ENCODE data around the gene GOLGA3. TPM values are rescaled to one million over a fixed set of nuclear protein-coding genes. Genes with fewer than 3 reads are reported as not detected.
A peak's percentile ranks its signal among the peaks of the same experiment; 100 is the strongest.
"Not testable (repeated sequence)": the region's sequence is repeated elsewhere in the genome, so short reads cannot be mapped to it uniquely, and the experiment has no call there.

Gene GOLGA3
- 48.2 TPM for polyA plus RNA-seq (2013, experiment 1 of 2; ENCODE audit: insufficient read length)
- 67.3 TPM for polyA plus RNA-seq (2013, experiment 2 of 2; ENCODE audit: insufficient read length)

GRCh38 chr12:132828706-132829534, at the start of gene GOLGA3:
GOLGA3 (minus strand) TSS chr12:132828869; CDS start chr12:132822128, 6,741 bp downstream.
- peak; percentile 94 for DNase-seq

GRCh38 chr12:132874620-132875019, 46.0 kb upstream of the GOLGA3 start:
- not testable (repeated sequence) for DNase-seq

DNA sequence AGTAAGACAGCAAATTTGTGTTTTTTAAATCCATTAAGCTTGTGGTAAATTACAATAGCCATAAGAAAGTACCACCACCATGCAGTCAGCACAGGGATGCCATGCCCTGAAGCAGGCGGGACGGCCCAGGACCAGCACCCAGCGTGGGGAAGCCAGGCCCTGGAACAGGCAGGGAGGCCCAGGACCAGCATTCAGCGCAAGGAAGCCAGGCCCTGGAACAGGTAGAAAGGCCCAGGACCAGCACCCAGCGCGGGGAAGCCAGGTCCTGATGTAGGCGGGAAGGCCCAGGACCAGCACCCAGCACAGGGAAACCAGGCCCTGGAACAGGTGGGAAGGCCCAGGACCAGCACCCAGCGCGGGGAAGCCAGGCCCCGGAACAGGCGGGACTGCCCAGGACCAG, 45.5 kb upstream of the GOLGA3 start:
- DNase-seq, result no peak

DNA sequence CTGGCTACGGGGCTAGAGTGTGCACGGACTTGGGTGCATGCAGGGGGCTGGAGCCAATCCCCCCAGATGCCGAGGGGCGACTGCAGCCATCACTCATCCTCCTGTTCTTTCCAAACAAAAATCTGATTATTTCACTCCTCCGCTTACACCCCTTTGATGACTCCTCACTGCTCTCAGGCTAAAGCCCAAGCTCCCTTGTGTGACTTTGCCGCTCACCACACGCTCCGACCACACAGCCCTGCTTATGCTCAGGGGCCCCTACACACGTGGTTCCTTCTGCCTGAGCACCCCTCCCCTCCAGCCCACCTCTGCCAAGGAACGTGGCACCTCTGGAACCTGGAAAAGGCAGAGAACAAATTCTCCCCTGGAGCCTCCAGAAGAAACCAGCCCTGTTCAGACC, 45.1 kb upstream of the GOLGA3 start:
- no peak for DNase-seq

- no peak for DNase-seq
These were observed 44.3 kb upstream of the GOLGA3 start for GRCh38 chr12:132872975-132873421.

- no peak for DNase-seq
These were observed 43.6 kb upstream of the GOLGA3 start for GRCh38 chr12:132872073-132872855.

GRCh38 chr12:132869551-132869950, 40.9 kb upstream of the GOLGA3 start:
- no peak for DNase-seq

GRCh38 chr12:132866251-132866828, 37.7 kb upstream of the GOLGA3 start:
- DNase-seq, result peak; percentile 70

- DNase-seq, result no peak
These were observed 32.9 kb upstream of the GOLGA3 start for GRCh38 chr12:132861558-132861957.

DNA sequence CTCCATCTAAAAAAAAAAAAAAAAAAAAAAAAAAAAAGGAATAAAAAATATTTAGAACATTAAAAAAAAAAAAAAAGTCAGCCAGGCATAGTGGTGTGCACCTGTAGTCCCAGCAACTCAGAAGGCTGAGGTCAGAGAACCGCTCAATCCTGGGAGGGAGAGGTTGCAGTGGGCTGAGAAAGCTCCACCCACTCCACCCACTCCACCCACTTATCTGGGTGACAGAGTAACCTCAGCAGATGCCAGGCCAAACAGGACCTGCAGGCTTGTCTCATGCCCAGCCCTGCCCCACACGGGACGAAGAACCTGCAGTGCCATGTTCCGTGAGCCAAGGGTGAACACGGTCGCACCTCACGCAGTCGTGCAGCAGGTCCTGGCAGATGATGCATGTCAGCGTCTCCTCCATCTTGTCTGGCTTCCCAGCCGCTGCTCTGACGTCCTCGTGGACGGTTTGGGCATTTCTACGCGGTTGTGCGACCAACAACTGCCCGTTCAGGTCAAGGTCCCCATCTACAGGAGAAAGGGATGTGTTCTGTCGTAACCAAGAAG, 30.1 kb upstream of the GOLGA3 start:
- no peak for DNase-seq

DNA sequence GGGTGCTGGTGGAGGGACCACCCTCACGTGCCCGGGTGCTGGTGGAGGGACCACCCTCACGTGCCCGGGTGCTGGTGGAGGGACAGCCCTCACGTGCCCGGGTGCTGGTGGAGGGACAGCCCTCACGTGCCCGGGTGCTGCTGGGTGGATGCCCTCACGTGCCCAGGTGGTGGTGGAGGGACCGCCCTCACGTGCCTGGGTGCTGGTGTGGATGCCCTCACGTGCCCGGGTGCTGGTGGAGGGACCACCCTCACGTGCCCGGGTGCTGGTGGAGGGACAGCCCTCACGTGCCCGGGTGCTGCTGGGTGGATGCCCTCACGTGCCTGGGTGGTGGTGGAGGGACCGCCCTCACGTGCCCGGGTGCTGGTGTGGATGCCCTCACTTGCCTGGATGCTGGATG, 28.4 kb upstream of the GOLGA3 start:
- not testable (repeated sequence) for DNase-seq

- no peak for DNase-seq
These were observed 27.9 kb upstream of the GOLGA3 start for GRCh38 chr12:132856581-132856980.

- not testable (repeated sequence) for DNase-seq
These were observed 26.5 kb upstream of the GOLGA3 start for GRCh38 chr12:132855211-132855610.

GRCh38 chr12:132853285-132854092, 24.8 kb upstream of the GOLGA3 start:
- DNase-seq, result no peak

DNA sequence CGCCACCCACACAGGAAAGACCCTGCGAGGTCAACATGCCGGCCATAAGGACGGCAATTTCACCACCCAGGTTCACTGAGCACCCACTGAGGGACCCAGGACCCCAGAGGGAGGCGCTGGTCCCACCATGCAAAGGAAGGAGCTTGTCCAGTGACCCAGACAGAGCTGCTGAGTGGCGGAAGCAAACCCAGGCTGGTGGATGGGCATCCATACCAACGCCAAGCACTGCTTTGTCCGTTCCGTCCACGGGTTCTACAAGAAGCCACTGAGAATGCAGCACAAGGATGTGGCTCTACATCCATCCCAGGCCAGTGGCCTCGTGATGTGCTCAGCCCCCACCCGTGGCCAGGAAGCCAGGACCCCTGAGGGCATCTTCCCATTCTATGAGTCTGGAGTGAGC, 23.8 kb upstream of the GOLGA3 start:
- no peak for DNase-seq

DNA sequence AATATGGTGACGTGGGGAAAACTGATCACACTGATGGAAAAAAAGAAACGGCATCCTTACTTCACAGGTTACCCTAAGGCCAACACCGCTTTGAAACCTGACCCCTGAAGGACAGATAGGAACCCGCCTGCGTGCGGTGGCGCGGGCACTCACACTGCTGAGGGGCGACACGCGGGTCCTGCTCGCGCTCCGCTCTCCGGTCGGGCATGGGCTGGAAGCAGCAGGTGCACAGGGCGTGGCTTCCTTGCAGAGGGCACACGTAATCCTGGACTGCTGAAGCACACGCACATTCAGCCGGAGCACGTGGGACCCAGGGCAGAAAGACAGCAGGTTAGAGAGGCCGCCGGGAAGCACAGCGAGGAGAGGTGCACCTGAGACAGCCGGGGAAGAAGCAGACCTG, 22.8 kb upstream of the GOLGA3 start:
- DNase-seq, result no peak

DNA sequence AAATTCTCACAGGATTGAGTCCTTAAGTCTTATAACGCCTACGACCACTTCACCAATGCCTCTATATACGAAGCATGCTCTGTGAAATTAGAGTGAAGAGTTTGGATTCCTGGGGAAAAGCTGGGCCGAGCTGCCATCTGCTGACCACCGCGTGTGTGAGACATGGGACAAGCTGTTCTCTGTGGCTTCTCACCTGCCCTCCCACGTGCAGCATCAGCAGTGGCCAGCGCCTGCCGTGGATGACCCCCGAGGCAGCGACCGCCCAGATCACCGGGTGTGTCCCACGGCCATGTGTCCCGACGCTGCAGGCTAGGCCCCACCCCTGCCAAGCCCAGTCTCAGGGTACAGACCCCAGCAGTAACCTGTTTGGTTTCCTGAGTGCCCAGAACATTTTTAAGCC, 21.6 kb upstream of the GOLGA3 start:
- DNase-seq, result no peak

- no peak for DNase-seq
These were observed 19.9 kb upstream of the GOLGA3 start for GRCh38 chr12:132848521-132848920.

- DNase-seq, result no peak
These were observed 19.0 kb upstream of the GOLGA3 start for GRCh38 chr12:132847363-132848356.

GRCh38 chr12:132844681-132845080, 16.0 kb upstream of the GOLGA3 start:
- DNase-seq, result not testable (repeated sequence)

Measured in fibroblast of skin of back (primary cell).